Measurements from ENCODE around the gene SAMD3.
A peak's percentile ranks its signal among the peaks of the same experiment; 100 is the strongest.
"Not testable (repeated sequence)": the region's sequence is repeated elsewhere in the genome, so short reads cannot be mapped to it uniquely, and the experiment has no call there.

SAMD3 gene

GRCh38 chr6:130127195-130127594, 95.6 kb downstream of the SAMD3 start:
- no peak for FAIRE-seq

- FAIRE-seq, result no peak
These were observed 100.5 kb downstream of the SAMD3 start for GRCh38 chr6:130122243-130122642.

- no peak for FAIRE-seq
These were observed 102.0 kb downstream of the SAMD3 start for GRCh38 chr6:130120731-130121130.

- FAIRE-seq, result peak; percentile 21
These were observed 103.5 kb downstream of the SAMD3 start for GRCh38 chr6:130119211-130119610.

- FAIRE-seq, result no peak
These were observed 104.5 kb downstream of the SAMD3 start for GRCh38 chr6:130118236-130118635.

- not testable (repeated sequence) for FAIRE-seq
These were observed 105.5 kb downstream of the SAMD3 start for GRCh38 chr6:130117187-130117701.

- no peak for FAIRE-seq
These were observed 106.5 kb downstream of the SAMD3 start for GRCh38 chr6:130116273-130116672.

GRCh38 chr6:130115036-130115435, 107.7 kb downstream of the SAMD3 start:
- FAIRE-seq, result no peak

- FAIRE-seq, result no peak
These were observed 109.5 kb downstream of the SAMD3 start for GRCh38 chr6:130113201-130113710.

- no peak for FAIRE-seq
These were observed 111.7 kb downstream of the SAMD3 start for GRCh38 chr6:130111031-130111430.

GRCh38 chr6:130107710-130108109, 115.0 kb downstream of the SAMD3 start:
- FAIRE-seq, result no peak

- FAIRE-seq, result no peak
These were observed 116.6 kb downstream of the SAMD3 start for GRCh38 chr6:130105996-130106704.

- FAIRE-seq, result no peak
These were observed 123.6 kb downstream of the SAMD3 start for GRCh38 chr6:130099119-130099518.

GRCh38 chr6:130098317-130098716, 124.4 kb downstream of the SAMD3 start:
- no peak for FAIRE-seq
